ENCODE data around the gene RDH11. TPM values are rescaled to one million over a fixed set of nuclear protein-coding genes. Genes with fewer than 3 reads are reported as not detected.
"Not testable (repeated sequence)": the region's sequence is repeated elsewhere in the genome, so short reads cannot be mapped to it uniquely, and the experiment has no call there.

The RDH11 gene
- total RNA-seq, 1 donor from 2014 or later = 101 TPM

GRCh38 chr14:67710209-67710608 is 14.6 kb upstream of the RDH11 start:
- FAIRE-seq (no peak), DNase-seq (ENCODE audit: low read depth) (no peak)
- TF ChIP-seq, protein P1, sequence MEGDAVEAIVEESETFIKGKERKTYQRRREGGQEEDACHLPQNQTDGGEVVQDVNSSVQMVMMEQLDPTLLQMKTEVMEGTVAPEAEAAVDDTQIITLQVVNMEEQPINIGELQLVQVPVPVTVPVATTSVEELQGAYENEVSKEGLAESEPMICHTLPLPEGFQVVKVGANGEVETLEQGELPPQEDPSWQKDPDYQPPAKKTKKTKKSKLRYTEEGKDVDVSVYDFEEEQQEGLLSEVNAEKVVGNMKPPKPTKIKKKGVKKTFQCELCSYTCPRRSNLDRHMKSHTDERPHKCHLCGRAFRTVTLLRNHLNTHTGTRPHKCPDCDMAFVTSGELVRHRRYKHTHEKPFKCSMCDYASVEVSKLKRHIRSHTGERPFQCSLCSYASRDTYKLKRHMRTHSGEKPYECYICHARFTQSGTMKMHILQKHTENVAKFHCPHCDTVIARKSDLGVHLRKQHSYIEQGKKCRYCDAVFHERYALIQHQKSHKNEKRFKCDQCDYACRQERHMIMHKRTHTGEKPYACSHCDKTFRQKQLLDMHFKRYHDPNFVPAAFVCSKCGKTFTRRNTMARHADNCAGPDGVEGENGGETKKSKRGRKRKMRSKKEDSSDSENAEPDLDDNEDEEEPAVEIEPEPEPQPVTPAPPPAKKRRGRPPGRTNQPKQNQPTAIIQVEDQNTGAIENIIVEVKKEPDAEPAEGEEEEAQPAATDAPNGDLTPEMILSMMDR (IDR thresholded peaks at IDR 0.05; ENCODE audit: insufficient read depth, low read length, severe bottlenecking) = no peak
- Histone ChIP-seq H3K4me3 (ENCODE audit: low read depth, low read length) (no peak overlapping the region), H3K27me3 (ENCODE audit: control insufficient read depth, insufficient read depth, low read length) (no peaks in the 10 kb centered on the region), H3K36me3 (ENCODE audit: control insufficient read depth, insufficient read depth, low read length) (no peaks in the 10 kb centered on the region)

DNA sequence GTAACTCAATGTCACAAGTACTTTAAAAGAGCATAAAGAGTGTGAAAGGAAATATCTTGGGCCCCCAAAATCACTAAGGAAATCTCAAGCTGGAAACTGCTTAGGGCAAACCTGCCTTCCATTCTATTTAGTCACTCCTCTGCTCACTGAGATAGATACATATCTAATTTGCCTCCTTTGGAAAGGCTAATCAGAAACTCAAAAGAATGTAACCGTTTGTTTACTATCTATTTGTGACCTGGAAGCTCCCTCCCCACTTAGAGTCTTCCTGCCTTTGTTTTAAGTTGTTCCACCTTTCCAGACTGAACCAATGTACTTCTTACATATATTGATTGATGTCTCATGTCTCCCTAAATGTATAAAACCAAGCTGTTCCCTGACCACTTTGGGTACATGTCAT is 14.2 kb upstream of the RDH11 start:
- not testable (repeated sequence) for H3K4me3 ChIP-seq (ENCODE audit: low read depth, low read length); FAIRE-seq; DNase-seq (ENCODE audit: low read depth); H3K27me3 ChIP-seq (ENCODE audit: control insufficient read depth, insufficient read depth, low read length); H3K36me3 ChIP-seq (ENCODE audit: control insufficient read depth, insufficient read depth, low read length)

DNA sequence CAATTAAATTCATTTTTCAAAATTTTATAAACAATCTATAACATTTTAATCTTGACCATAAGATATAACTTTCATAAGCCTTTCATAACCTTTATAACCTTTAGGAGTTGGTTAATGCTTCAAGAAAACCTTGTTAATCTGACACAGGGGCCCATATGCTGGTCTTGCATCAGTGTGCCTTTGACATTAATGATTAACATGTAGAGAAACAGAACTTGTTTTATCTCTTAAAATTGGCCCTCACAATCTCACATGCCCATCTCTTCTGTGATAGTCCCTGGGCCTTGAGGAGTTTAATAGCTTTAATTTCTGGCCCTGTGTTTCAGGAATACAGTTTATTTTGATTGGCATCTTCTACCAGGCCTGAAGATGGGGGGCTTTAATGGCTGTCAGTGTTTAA is 13.8 kb upstream of the RDH11 start:
- H3K27me3 ChIP-seq (ENCODE audit: control insufficient read depth, insufficient read depth, low read length); DNase-seq (ENCODE audit: low read depth); H3K36me3 ChIP-seq (ENCODE audit: control insufficient read depth, insufficient read depth, low read length); H3K4me3 ChIP-seq (ENCODE audit: low read depth, low read length); FAIRE-seq: not testable (repeated sequence)

DNA sequence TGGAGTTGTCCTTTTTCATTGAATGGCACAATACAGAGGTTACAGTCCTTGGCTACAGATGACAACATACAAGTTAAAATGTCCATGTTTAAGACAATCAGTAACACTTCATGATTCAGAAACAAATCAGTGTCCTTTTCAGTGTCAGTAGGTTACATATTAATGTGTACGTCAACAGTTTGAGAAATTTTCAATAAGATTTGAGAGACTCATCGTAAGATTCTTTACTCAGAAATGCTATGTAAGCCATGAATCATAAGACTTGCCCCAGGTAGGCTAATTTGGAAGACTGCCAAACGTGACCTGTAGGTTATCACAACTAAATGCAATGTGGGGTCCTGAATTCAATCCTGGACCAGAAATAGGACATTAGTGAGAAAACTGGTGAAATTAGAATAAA is 9.6 kb upstream of the RDH11 start:
- FAIRE-seq = no peak
- H3K27me3 ChIP-seq (ENCODE audit: control insufficient read depth, insufficient read depth, low read length) = no peaks in the 10 kb centered on the region
- DNase-seq (ENCODE audit: low read depth) = peak; percentile 86
- H3K36me3 ChIP-seq (ENCODE audit: control insufficient read depth, insufficient read depth, low read length) = no peaks in the 10 kb centered on the region
- H3K4me3 ChIP-seq (ENCODE audit: low read depth, low read length) = no peak overlapping the region
- TF ChIP-seq, protein P1 (IDR thresholded peaks at IDR 0.05; ENCODE audit: insufficient read depth, low read length, severe bottlenecking) = no peak

DNA sequence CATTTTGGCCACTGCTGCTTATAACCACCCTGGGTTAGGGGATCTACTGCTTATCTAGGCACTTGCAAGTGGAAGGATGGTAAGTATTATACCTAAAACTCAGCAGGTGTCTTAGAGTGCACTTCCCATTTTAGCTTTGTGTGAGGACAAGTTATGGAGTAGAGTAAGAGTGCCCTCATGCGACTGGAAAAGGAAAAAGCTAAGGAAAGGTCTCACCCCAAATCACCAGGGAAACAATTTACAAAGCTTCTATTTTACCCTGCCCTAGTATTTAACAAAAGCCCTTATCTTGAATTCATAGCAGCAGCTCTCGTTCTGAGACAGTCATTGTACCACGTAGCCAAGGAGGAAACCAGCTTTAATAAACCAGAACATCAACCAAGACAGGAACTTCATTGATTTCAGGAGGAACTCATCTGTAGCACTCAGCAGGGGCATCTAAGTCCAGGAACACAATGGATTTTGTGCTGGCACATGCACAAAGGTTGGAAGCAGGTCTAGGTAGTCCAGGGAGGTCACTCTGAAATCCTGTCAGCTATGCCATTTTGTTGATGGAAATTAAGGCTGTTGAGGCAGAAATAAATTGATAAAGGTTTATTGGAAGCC is 9.0 kb upstream of the RDH11 start:
- Histone ChIP-seq H3K27me3 (ENCODE audit: control insufficient read depth, insufficient read depth, low read length) (no peaks in the 10 kb centered on the region), H3K36me3 (ENCODE audit: control insufficient read depth, insufficient read depth, low read length) (no peaks in the 10 kb centered on the region), H3K4me3 (ENCODE audit: low read depth, low read length) (no peak overlapping the region)
- TF ChIP-seq, protein P1 (IDR thresholded peaks at IDR 0.05; ENCODE audit: insufficient read depth, low read length, severe bottlenecking) = peak; percentile 77
- FAIRE-seq (no peak), DNase-seq (ENCODE audit: low read depth) (peak; percentile 64)

GRCh38 chr14:67703997-67704396 is 8.4 kb upstream of the RDH11 start:
- FAIRE-seq (no peak), DNase-seq (ENCODE audit: low read depth) (no peak)
- Histone ChIP-seq H3K4me3 (ENCODE audit: low read depth, low read length) (no peak overlapping the region), H3K27me3 (ENCODE audit: control insufficient read depth, insufficient read depth, low read length) (no peaks in the 10 kb centered on the region), H3K36me3 (ENCODE audit: control insufficient read depth, insufficient read depth, low read length) (no peaks in the 10 kb centered on the region)
- TF ChIP-seq, protein P1 (IDR thresholded peaks at IDR 0.05; ENCODE audit: insufficient read depth, low read length, severe bottlenecking) = no peak

- not testable (repeated sequence) for H3K4me3 ChIP-seq (ENCODE audit: low read depth, low read length); H3K27me3 ChIP-seq (ENCODE audit: control insufficient read depth, insufficient read depth, low read length); H3K36me3 ChIP-seq (ENCODE audit: control insufficient read depth, insufficient read depth, low read length); DNase-seq (ENCODE audit: low read depth); FAIRE-seq
Measured at GRCh38 chr14:67701492-67701891, 5.9 kb upstream of the RDH11 start, which contains the start of gene RDH12. Gene RDH12 (plus strand): TSS chr14:67701886. CDS start chr14:67722643, 20,757 bp downstream.

Data from bronchial epithelial cell (primary cell).